IPS DF 19.7 (cell line): ENCODE results near the gene IMMP2L.
A peak's percentile ranks its signal among the peaks of the same experiment; 100 is the strongest.
"Not testable (repeated sequence)": the region's sequence is repeated elsewhere in the genome, so short reads cannot be mapped to it uniquely, and the experiment has no call there.

Experiments
- DNase-seq: peaks from one replicate; pipeline ENCODE4 v3.0.0-alpha.2; 2013; ENCODE audit warnings: low read depth, low spot score

IMMP2L gene

GRCh38 chr7:111339006-111339405 is 223.3 kb downstream of the IMMP2L start:
- DNase-seq: no peak

- no peak for DNase-seq
These were observed 229.3 kb downstream of the IMMP2L start for GRCh38 chr7:111333010-111333409.

GRCh38 chr7:111330235-111330523 is 232.1 kb downstream of the IMMP2L start:
- no peak for DNase-seq

GRCh38 chr7:111329367-111330234 is 232.7 kb downstream of the IMMP2L start:
- no peak for DNase-seq

- no peak for DNase-seq
These were observed 233.8 kb downstream of the IMMP2L start for GRCh38 chr7:111328487-111328886.

- no peak for DNase-seq
These were observed 237.5 kb downstream of the IMMP2L start for GRCh38 chr7:111324776-111325175.

- no peak for DNase-seq
These were observed 238.1 kb downstream of the IMMP2L start for GRCh38 chr7:111324228-111324627.

- not testable (repeated sequence) for DNase-seq
These were observed 238.6 kb downstream of the IMMP2L start for GRCh38 chr7:111323670-111324069.

- no peak for DNase-seq
These were observed 242.2 kb downstream of the IMMP2L start for GRCh38 chr7:111320133-111320532.

- no peak for DNase-seq
These were observed 249.3 kb downstream of the IMMP2L start for GRCh38 chr7:111312966-111313365.

GRCh38 chr7:111308691-111309090 is 253.6 kb downstream of the IMMP2L start:
- DNase-seq: no peak

- DNase-seq: no peak
These were observed 260.4 kb downstream of the IMMP2L start for GRCh38 chr7:111301891-111302290.

GRCh38 chr7:111294494-111294893 is 267.8 kb downstream of the IMMP2L start:
- DNase-seq: no peak

- DNase-seq: no peak
These were observed 270.2 kb downstream of the IMMP2L start for GRCh38 chr7:111292026-111292470.

- no peak for DNase-seq
These were observed 271.3 kb downstream of the IMMP2L start for GRCh38 chr7:111290982-111291381.

- DNase-seq: no peak
These were observed 271.9 kb downstream of the IMMP2L start for GRCh38 chr7:111290419-111290818.

GRCh38 chr7:111288441-111288840 is 273.9 kb downstream of the IMMP2L start:
- DNase-seq: not testable (repeated sequence)

- DNase-seq: no peak
These were observed 279.7 kb downstream of the IMMP2L start for GRCh38 chr7:111282626-111283025.

GRCh38 chr7:111274857-111275256 is 287.4 kb downstream of the IMMP2L start:
- DNase-seq: no peak

GRCh38 chr7:111272092-111272491 is 290.2 kb downstream of the IMMP2L start:
- no peak for DNase-seq

- not testable (repeated sequence) for DNase-seq
These were observed 291.5 kb downstream of the IMMP2L start for GRCh38 chr7:111270794-111271193.

- DNase-seq: no peak
These were observed 293.4 kb downstream of the IMMP2L start for GRCh38 chr7:111268941-111269340.

GRCh38 chr7:111266613-111267012 is 295.7 kb downstream of the IMMP2L start:
- peak; percentile 7 for DNase-seq

GRCh38 chr7:111265394-111265793 is 296.9 kb downstream of the IMMP2L start:
- DNase-seq: no peak
